ENCODE data around the gene LCP1.

LCP1 gene

GRCh38 chr13:46137627-46138317, 44.2 kb downstream of the LCP1 start:
- peaks cover 31% of the 10 kb centered on the region for H3K36me3 ChIP-seq (ENCODE audit: control insufficient read depth, insufficient read depth, low read length)
- H3K4me3 ChIP-seq (replicated peaks; ENCODE audit: low read depth, low read length), result no peak overlapping the region
- no peak for TF ChIP-seq CTCF (IDR thresholded peaks at IDR 0.05; ENCODE audit: insufficient read depth, low read length, poor library complexity, severe bottlenecking)
- no peaks in the 10 kb centered on the region for H3K27me3 ChIP-seq (replicated peaks; ENCODE audit: control insufficient read depth, insufficient read depth, low read length)
- DNase-seq (ENCODE audit: extremely low read depth, insufficient read length), result no peak

GRCh38 chr13:46136688-46137087, 45.3 kb downstream of the LCP1 start:
- no peak overlapping the region for H3K4me3 ChIP-seq (replicated peaks; ENCODE audit: low read depth, low read length)
- TF ChIP-seq CTCF (IDR thresholded peaks at IDR 0.05; ENCODE audit: insufficient read depth, low read length, poor library complexity, severe bottlenecking), result no peak
- peaks cover 39% of the 10 kb centered on the region for H3K36me3 ChIP-seq (ENCODE audit: control insufficient read depth, insufficient read depth, low read length)
- no peaks in the 10 kb centered on the region for H3K27me3 ChIP-seq (replicated peaks; ENCODE audit: control insufficient read depth, insufficient read depth, low read length)
- no peak for DNase-seq (ENCODE audit: extremely low read depth, insufficient read length)

GRCh38 chr13:46134961-46135522, 46.9 kb downstream of the LCP1 start:
- no peak overlapping the region for H3K4me3 ChIP-seq (replicated peaks; ENCODE audit: low read depth, low read length)
- peaks cover 47% of the 10 kb centered on the region for H3K36me3 ChIP-seq (ENCODE audit: control insufficient read depth, insufficient read depth, low read length)
- no peak for TF ChIP-seq CTCF (IDR thresholded peaks at IDR 0.05; ENCODE audit: insufficient read depth, low read length, poor library complexity, severe bottlenecking)
- no peak for DNase-seq (ENCODE audit: extremely low read depth, insufficient read length)
- no peaks in the 10 kb centered on the region for H3K27me3 ChIP-seq (replicated peaks; ENCODE audit: control insufficient read depth, insufficient read depth, low read length)

- Histone ChIP-seq H3K27me3 (replicated peaks; ENCODE audit: control insufficient read depth, insufficient read depth, low read length) (no peaks in the 10 kb centered on the region), H3K4me3 (replicated peaks; ENCODE audit: low read depth, low read length) (no peak overlapping the region), H3K36me3 (ENCODE audit: control insufficient read depth, insufficient read depth, low read length) (peaks cover 49% of the 10 kb centered on the region)
- DNase-seq (ENCODE audit: extremely low read depth, insufficient read length), result no peak
- TF ChIP-seq CTCF (IDR thresholded peaks at IDR 0.05; ENCODE audit: insufficient read depth, low read length, poor library complexity, severe bottlenecking), result no peak
Measured at GRCh38 chr13:46134494-46134893, 47.5 kb downstream of the LCP1 start.

GRCh38 chr13:46132109-46132508, 49.9 kb downstream of the LCP1 start:
- Histone ChIP-seq H3K27me3 (replicated peaks; ENCODE audit: control insufficient read depth, insufficient read depth, low read length) (no peaks in the 10 kb centered on the region), H3K36me3 (ENCODE audit: control insufficient read depth, insufficient read depth, low read length) (peaks cover 46% of the 10 kb centered on the region), H3K4me3 (replicated peaks; ENCODE audit: low read depth, low read length) (no peak overlapping the region)
- DNase-seq (ENCODE audit: extremely low read depth, insufficient read length), result no peak
- no peak for TF ChIP-seq CTCF (IDR thresholded peaks at IDR 0.05; ENCODE audit: insufficient read depth, low read length, poor library complexity, severe bottlenecking)

All from GM06990 (cell line).